Smooth muscle cell (in vitro differentiated cells): ENCODE data around the gene TIAM2. TPM values are rescaled to one million over a fixed set of nuclear protein-coding genes. Genes with fewer than 3 reads are reported as not detected.

Experiments used
- DNase-seq: peaks from one replicate; lab custom pipeline; 2025; ENCODE audit not compliant: unreplicated experiment; lab: John Stamatoyannopoulos, UW
- H2AFZ ChIP-seq: fragments of 200-600 bp; sonication (generic); 2 replicates; pipeline ENCODE4 v1.6.0; 2016; ENCODE audit warnings: antibody characterized with exemption, low read depth, mild to moderate bottlenecking
- H3F3A ChIP-seq: fragments of 200-600 bp; sonication (generic); 2 replicates; pipeline ENCODE4 v1.6.0; 2017; ENCODE audit warnings: antibody characterized with exemption, low read depth
- H3K27ac ChIP-seq: fragments of 200-600 bp; sonication (generic); 2 replicates; pipeline ENCODE4 v1.5.1; 2016; ENCODE audit warnings: low read depth, mild to moderate bottlenecking
- H3K27me3 ChIP-seq: fragments of 200-600 bp; sonication (generic); 2 replicates; pipeline ENCODE4 v1.6.1; 2016; ENCODE audit warnings: low read depth, mild to moderate bottlenecking
- H3K36me3 ChIP-seq: fragments of 200-600 bp; sonication (generic); 2 replicates; pipeline ENCODE4 v1.5.1; 2016; ENCODE audit warnings: low read depth
- H3K4me1 ChIP-seq: fragments of 200-600 bp; sonication (generic); 2 replicates; pipeline ENCODE4 v1.5.1; 2016; ENCODE audit warnings: low read depth
- H3K4me2 ChIP-seq: fragments of 200-600 bp; sonication (generic); 2 replicates; pipeline ENCODE4 v1.6.0; 2016; ENCODE audit warnings: mild to moderate bottlenecking
- H3K4me3 ChIP-seq: fragments of 200-600 bp; sonication (generic); 2 replicates; pipeline ENCODE4 v1.5.1; 2016; ENCODE audit warnings: mild to moderate bottlenecking
- H3K79me2 ChIP-seq: fragments of 200-600 bp; sonication (generic); 2 replicates; pipeline ENCODE4 v1.6.0; 2016; ENCODE audit warnings: low read depth, mild to moderate bottlenecking
- H3K9ac ChIP-seq: fragments of 200-600 bp; sonication (generic); 2 replicates; pipeline ENCODE4 v1.6.0; 2016; ENCODE audit warnings: low read depth
- H3K9me3 ChIP-seq: fragments of 200-600 bp; sonication (generic); replicated peaks from 2 replicates; pipeline ENCODE4 v1.5.1; 2016; ENCODE audit warnings: low read depth
- H4K20me1 ChIP-seq: fragments of 200-600 bp; sonication (generic); 2 replicates; pipeline ENCODE4 v1.6.0; 2016; ENCODE audit warnings: low read depth
- CTCF ChIP-seq: fragments of 200-600 bp; sonication (generic); IDR thresholded peaks from 2 replicates; pipeline ENCODE4 v1.5.1; 2017; ENCODE audit warnings: borderline replicate concordance, mild to moderate bottlenecking, antibody characterized with exemption; ENCODE audit not compliant: insufficient read depth, poor library complexity, severe bottlenecking
- WGBS: methylation state at CpG from one replicate; pipeline ENCODE4 v1.1.7; 2016; ENCODE audit warnings: low lambda C conversion rate; 5-methylcytosine and 5-hydroxymethylcytosine counted together
- polyA plus RNA-seq: library from polyadenylated mRNA; unstranded; fragments of >200 nt; fragmentation: Nextera tagmentation; extraction: Ambion mirVana; gene quantifications from 2 replicates; pipeline ENCODE4 v1.2.1, GENCODE V29; 2016
- total RNA-seq: library from RNA; depleted of rRNA; stranded (reverse); fragments of >200 nt; gene quantifications from 2 replicates; pipeline ENCODE4 v1.2.3, GENCODE V29; 2014

Gene TIAM2
- total and polyA plus RNA-seq, 2 experiments from 2014 or later = 13.1 to 24.9 TPM

GRCh38 chr6:155129744-155130143, 134.6 kb downstream of the TIAM2 start:
- H2AFZ ChIP-seq = no peak overlapping the region
- no peaks in the 10 kb centered on the region for H3K79me2 ChIP-seq
- H3K4me3 ChIP-seq = no peak overlapping the region
- 93% methylated on average over 14 of the region's 14 CpGs for WGBS
- H3K27me3 ChIP-seq = no peaks in the 10 kb centered on the region
- no peak overlapping the region for H3K9ac ChIP-seq
- no peak overlapping the region for H3K27ac ChIP-seq
- no peak for DNase-seq
- H3K9me3 ChIP-seq = no peaks in the 10 kb centered on the region
- peaks cover 20% of the 10 kb centered on the region for H3F3A ChIP-seq
- H3K36me3 ChIP-seq = no peaks in the 10 kb centered on the region
- TF ChIP-seq CTCF = no peak
- no peaks in the 10 kb centered on the region for H4K20me1 ChIP-seq
- no peak overlapping the region for H3K4me2 ChIP-seq
- peaks cover 20% of the 10 kb centered on the region for H3K4me1 ChIP-seq

- H3K36me3 ChIP-seq = no peaks in the 10 kb centered on the region
- peaks cover 20% of the 10 kb centered on the region for H3K4me1 ChIP-seq
- peak overlapping the region; percentile 14 for H3K27ac ChIP-seq
- no peak overlapping the region for H2AFZ ChIP-seq
- H3K9ac ChIP-seq = no peak overlapping the region
- 86% methylated on average over 14 of the region's 14 CpGs for WGBS
- no peak for TF ChIP-seq CTCF
- no peaks in the 10 kb centered on the region for H3K79me2 ChIP-seq
- H4K20me1 ChIP-seq = no peaks in the 10 kb centered on the region
- peaks cover 20% of the 10 kb centered on the region for H3F3A ChIP-seq
- no peaks in the 10 kb centered on the region for H3K27me3 ChIP-seq
- H3K4me3 ChIP-seq = no peak overlapping the region
- DNase-seq = no peak
- peak overlapping the region; percentile 1 for H3K4me2 ChIP-seq
- no peaks in the 10 kb centered on the region for H3K9me3 ChIP-seq
These were observed 135.2 kb downstream of the TIAM2 start for GRCh38 chr6:155130161-155130853.

GRCh38 chr6:155132617-155133016, 137.5 kb downstream of the TIAM2 start:
- WGBS = 69% methylated on average over 9 of the region's 9 CpGs
- Histone ChIP-seq H3K27me3 (no peaks in the 10 kb centered on the region), H3F3A (peaks cover 7% of the 10 kb centered on the region)

More at GRCh38 chr6:155132617-155133016, 137.5 kb downstream of the TIAM2 start:
- no peak overlapping the region for H3K9ac ChIP-seq
- no peak overlapping the region for H3K27ac ChIP-seq
- H3K4me1 ChIP-seq = peaks cover 7% of the 10 kb centered on the region
- no peak overlapping the region for H2AFZ ChIP-seq
- H3K4me3 ChIP-seq = no peak overlapping the region
- no peaks in the 10 kb centered on the region for H3K9me3 ChIP-seq
- H3K79me2 ChIP-seq = no peaks in the 10 kb centered on the region
- TF ChIP-seq CTCF = no peak
- H4K20me1 ChIP-seq = no peaks in the 10 kb centered on the region
- no peak overlapping the region for H3K4me2 ChIP-seq
- DNase-seq = no peak
- H3K36me3 ChIP-seq = no peaks in the 10 kb centered on the region
